HEK293 (cell line): Measurements from ENCODE around the gene SYCP3.

Source experiments
- TRIM28 ChIP-seq: IDR thresholded peaks from 2 replicates; pipeline ENCODE4 v1.6.1; 2011; ENCODE audit warnings: low read length, control low read depth, borderline replicate concordance
- ZNF24 ChIP-seq: fragments of 450-650 bp; formaldehyde crosslinking; IDR thresholded peaks from 2 replicates; pipeline ENCODE4 v1.5.1; 2016; ENCODE audit warnings: missing biosample characterization, missing genetic modification characterization
- ZNF658 ChIP-seq: fragments of 450-650 bp; formaldehyde crosslinking; IDR thresholded peaks from 2 replicates; pipeline ENCODE4; 2016; ENCODE audit warnings: missing biosample characterization, missing genetic modification characterization
- ZNF660 ChIP-seq: fragments of 450-650 bp; IDR thresholded peaks from 2 replicates; pipeline ENCODE4 v1.5.1; 2018; ENCODE audit warnings: missing biosample characterization, mild to moderate bottlenecking, missing genetic modification characterization
- TF ChIP-seq, protein P1 (sequence below): fragments of 450-650 bp; formaldehyde crosslinking; IDR thresholded peaks from 2 replicates; pipeline ENCODE4 v1.5.1; 2016; ENCODE audit warnings: missing biosample characterization, missing genetic modification characterization
- TF ChIP-seq, protein P2 (sequence below): fragments of 450-650 bp; formaldehyde crosslinking; IDR thresholded peaks from 2 replicates; pipeline ENCODE4 v1.5.1; 2016; ENCODE audit warnings: missing biosample characterization, missing genetic modification characterization, borderline replicate concordance
- TF ChIP-seq, protein P3 (sequence below): fragments of 450-650 bp; formaldehyde crosslinking; IDR thresholded peaks from 2 replicates; pipeline ENCODE4 v1.5.1; 2016; ENCODE audit warnings: missing biosample characterization, missing genetic modification characterization
- TF ChIP-seq, protein P4 (sequence below): fragments of 450-650 bp; formaldehyde crosslinking; IDR thresholded peaks from 2 replicates; pipeline ENCODE4 v1.5.1; 2016; ENCODE audit warnings: missing biosample characterization, missing genetic modification characterization

DNA sequence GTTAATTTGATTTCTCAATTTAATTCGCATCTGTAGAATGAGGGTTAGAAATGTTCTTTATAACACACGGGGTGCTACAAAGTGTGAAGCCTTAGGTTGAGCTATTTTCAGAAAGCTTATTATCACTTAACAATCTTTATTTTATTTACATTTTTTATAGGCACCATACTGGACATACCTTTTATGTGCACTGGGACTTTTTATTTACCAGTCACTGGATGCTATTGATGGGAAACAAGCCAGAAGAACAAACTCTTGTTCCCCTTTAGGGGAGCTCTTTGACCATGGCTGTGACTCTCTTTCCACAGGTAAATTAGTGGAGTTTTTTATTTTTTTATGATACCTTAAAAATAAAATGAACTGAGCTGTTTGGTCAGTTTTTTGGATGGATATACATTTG lies 25.3 kb downstream of the SYCP3 start:
- TF ChIP-seq, protein P1, sequence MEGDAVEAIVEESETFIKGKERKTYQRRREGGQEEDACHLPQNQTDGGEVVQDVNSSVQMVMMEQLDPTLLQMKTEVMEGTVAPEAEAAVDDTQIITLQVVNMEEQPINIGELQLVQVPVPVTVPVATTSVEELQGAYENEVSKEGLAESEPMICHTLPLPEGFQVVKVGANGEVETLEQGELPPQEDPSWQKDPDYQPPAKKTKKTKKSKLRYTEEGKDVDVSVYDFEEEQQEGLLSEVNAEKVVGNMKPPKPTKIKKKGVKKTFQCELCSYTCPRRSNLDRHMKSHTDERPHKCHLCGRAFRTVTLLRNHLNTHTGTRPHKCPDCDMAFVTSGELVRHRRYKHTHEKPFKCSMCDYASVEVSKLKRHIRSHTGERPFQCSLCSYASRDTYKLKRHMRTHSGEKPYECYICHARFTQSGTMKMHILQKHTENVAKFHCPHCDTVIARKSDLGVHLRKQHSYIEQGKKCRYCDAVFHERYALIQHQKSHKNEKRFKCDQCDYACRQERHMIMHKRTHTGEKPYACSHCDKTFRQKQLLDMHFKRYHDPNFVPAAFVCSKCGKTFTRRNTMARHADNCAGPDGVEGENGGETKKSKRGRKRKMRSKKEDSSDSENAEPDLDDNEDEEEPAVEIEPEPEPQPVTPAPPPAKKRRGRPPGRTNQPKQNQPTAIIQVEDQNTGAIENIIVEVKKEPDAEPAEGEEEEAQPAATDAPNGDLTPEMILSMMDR (tag by site-specific recombination) = no peak
- TF ChIP-seq, protein P2, sequence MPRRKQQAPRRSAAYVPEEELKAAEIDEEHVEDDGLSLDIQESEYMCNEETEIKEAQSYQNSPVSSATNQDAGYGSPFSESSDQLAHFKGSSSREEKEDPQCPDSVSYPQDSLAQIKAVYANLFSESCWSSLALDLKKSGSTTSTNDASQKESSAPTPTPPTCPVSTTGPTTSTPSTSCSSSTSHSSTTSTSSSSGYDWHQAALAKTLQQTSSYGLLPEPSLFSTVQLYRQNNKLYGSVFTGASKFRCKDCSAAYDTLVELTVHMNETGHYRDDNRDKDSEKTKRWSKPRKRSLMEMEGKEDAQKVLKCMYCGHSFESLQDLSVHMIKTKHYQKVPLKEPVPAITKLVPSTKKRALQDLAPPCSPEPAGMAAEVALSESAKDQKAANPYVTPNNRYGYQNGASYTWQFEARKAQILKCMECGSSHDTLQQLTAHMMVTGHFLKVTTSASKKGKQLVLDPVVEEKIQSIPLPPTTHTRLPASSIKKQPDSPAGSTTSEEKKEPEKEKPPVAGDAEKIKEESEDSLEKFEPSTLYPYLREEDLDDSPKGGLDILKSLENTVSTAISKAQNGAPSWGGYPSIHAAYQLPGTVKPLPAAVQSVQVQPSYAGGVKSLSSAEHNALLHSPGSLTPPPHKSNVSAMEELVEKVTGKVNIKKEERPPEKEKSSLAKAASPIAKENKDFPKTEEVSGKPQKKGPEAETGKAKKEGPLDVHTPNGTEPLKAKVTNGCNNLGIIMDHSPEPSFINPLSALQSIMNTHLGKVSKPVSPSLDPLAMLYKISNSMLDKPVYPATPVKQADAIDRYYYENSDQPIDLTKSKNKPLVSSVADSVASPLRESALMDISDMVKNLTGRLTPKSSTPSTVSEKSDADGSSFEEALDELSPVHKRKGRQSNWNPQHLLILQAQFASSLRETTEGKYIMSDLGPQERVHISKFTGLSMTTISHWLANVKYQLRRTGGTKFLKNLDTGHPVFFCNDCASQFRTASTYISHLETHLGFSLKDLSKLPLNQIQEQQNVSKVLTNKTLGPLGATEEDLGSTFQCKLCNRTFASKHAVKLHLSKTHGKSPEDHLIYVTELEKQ (tag by site-specific recombination) = no peak
- TF ChIP-seq, protein P3, sequence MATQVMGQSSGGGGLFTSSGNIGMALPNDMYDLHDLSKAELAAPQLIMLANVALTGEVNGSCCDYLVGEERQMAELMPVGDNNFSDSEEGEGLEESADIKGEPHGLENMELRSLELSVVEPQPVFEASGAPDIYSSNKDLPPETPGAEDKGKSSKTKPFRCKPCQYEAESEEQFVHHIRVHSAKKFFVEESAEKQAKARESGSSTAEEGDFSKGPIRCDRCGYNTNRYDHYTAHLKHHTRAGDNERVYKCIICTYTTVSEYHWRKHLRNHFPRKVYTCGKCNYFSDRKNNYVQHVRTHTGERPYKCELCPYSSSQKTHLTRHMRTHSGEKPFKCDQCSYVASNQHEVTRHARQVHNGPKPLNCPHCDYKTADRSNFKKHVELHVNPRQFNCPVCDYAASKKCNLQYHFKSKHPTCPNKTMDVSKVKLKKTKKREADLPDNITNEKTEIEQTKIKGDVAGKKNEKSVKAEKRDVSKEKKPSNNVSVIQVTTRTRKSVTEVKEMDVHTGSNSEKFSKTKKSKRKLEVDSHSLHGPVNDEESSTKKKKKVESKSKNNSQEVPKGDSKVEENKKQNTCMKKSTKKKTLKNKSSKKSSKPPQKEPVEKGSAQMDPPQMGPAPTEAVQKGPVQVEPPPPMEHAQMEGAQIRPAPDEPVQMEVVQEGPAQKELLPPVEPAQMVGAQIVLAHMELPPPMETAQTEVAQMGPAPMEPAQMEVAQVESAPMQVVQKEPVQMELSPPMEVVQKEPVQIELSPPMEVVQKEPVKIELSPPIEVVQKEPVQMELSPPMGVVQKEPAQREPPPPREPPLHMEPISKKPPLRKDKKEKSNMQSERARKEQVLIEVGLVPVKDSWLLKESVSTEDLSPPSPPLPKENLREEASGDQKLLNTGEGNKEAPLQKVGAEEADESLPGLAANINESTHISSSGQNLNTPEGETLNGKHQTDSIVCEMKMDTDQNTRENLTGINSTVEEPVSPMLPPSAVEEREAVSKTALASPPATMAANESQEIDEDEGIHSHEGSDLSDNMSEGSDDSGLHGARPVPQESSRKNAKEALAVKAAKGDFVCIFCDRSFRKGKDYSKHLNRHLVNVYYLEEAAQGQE (tag by site-specific recombination) = no peak
- TF ChIP-seq ZNF24 (tag by site-specific recombination) (no peak), TRIM28 (no peak), ZNF658 (tag by site-specific recombination) (no peak), ZNF660 (tag by site-specific recombination) (no peak)
- TF ChIP-seq, protein P4, sequence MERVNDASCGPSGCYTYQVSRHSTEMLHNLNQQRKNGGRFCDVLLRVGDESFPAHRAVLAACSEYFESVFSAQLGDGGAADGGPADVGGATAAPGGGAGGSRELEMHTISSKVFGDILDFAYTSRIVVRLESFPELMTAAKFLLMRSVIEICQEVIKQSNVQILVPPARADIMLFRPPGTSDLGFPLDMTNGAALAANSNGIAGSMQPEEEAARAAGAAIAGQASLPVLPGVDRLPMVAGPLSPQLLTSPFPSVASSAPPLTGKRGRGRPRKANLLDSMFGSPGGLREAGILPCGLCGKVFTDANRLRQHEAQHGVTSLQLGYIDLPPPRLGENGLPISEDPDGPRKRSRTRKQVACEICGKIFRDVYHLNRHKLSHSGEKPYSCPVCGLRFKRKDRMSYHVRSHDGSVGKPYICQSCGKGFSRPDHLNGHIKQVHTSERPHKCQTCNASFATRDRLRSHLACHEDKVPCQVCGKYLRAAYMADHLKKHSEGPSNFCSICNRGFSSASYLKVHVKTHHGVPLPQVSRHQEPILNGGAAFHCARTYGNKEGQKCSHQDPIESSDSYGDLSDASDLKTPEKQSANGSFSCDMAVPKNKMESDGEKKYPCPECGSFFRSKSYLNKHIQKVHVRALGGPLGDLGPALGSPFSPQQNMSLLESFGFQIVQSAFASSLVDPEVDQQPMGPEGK (tag by site-specific recombination) = no peak
